PC-9 (cell line): ENCODE measurements around the gene DENND1A.

ENCODE experiments used
- EZH2 ChIP-seq: fragments of 200-600 bp; sonication (generic); IDR thresholded peaks from 2 replicates; pipeline ENCODE4 v1.8.0; 2017; ENCODE audit warnings: antibody characterized with exemption, low read depth
- TF ChIP-seq, protein P1 (sequence below): fragments of 200-600 bp; sonication (generic); conservative IDR thresholded peaks from 2 replicates; pipeline ENCODE4 v1.6.1; 2017; ENCODE audit warnings: mixed run types, antibody characterized with exemption, mild to moderate bottlenecking, moderate library complexity

DNA sequence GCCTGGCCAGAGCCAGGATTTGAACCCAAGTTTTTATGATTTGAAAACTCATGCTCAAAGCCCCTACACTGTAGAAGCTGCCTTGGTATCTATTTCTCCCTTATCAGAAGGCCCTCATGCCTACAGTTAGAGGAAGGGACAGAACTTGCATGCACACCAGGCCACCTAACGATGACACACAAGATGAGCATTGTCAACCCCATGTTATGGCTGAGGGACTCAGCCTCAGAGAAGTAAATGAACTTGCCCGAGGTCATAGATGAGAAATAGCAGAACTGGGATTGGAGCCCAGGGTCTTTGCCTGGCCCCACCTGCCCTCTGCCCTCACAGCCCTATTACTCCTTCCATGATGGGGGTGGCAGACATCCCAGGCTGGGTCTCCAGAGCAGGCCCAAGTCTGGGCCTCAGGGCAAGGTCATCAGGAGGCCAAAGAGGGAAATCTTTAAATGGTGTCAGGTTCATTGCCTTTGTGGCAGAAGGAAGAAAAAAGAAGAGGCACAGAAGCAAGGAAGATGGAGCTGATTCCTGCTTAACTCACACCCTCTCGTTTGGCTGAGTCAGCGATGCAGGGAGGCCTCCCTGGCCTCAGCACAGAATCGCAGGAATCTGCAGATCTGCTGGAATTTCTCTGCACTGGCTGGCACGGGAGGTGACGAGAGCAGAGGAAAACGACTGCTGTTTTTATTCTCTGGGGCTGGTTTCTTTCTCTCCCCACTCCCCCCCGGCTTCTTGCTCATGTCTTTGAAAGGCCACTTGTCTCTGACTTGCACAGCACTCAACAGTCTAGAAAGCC, 594.5 kb downstream of the DENND1A start:
- TF ChIP-seq, protein P1, sequence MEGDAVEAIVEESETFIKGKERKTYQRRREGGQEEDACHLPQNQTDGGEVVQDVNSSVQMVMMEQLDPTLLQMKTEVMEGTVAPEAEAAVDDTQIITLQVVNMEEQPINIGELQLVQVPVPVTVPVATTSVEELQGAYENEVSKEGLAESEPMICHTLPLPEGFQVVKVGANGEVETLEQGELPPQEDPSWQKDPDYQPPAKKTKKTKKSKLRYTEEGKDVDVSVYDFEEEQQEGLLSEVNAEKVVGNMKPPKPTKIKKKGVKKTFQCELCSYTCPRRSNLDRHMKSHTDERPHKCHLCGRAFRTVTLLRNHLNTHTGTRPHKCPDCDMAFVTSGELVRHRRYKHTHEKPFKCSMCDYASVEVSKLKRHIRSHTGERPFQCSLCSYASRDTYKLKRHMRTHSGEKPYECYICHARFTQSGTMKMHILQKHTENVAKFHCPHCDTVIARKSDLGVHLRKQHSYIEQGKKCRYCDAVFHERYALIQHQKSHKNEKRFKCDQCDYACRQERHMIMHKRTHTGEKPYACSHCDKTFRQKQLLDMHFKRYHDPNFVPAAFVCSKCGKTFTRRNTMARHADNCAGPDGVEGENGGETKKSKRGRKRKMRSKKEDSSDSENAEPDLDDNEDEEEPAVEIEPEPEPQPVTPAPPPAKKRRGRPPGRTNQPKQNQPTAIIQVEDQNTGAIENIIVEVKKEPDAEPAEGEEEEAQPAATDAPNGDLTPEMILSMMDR, result no peak
- no peak for TF ChIP-seq EZH2
